ENCODE results near the gene CCBE1.

The CCBE1 gene

GRCh38 chr18:59569390-59569791, 127.8 kb downstream of the CCBE1 start:
- Histone ChIP-seq H3K27me3 (ENCODE audit: control insufficient read depth in 5 of 5, insufficient read depth in 4 of 5, low read length in 5 of 5) (no peaks in the 10 kb centered on the region), H3K9ac (ENCODE audit: low read length in 5 of 5) (no peak overlapping the region), H3K4me3 (ENCODE audit: low read depth in 1 of 5, low read length in 5 of 5) (no peak overlapping the region), H3K4me1 (ENCODE audit: control insufficient read depth in 5 of 5, insufficient read depth in 5 of 5, low read length in 5 of 5) (no peaks in the 10 kb centered on the region), H3K9me3 (ENCODE audit: control insufficient read depth in 5 of 5, low read length in 5 of 5) (no peaks in the 10 kb centered on the region), H3K36me3 (ENCODE audit: control insufficient read depth in 5 of 5, insufficient read depth in 5 of 5, low read length in 5 of 5) (no peaks in the 10 kb centered on the region), H3K27ac (ENCODE audit: low read depth, low read length) (no peak overlapping the region)

GRCh38 chr18:59567431-59567830, 129.8 kb downstream of the CCBE1 start:
- Histone ChIP-seq H3K9me3 (ENCODE audit: control insufficient read depth in 5 of 5, low read length in 5 of 5) (no peaks in the 10 kb centered on the region), H3K27ac (ENCODE audit: low read depth, low read length) (no peak overlapping the region), H3K4me1 (ENCODE audit: control insufficient read depth in 5 of 5, insufficient read depth in 5 of 5, low read length in 5 of 5) (no peaks in the 10 kb centered on the region), H3K36me3 (ENCODE audit: control insufficient read depth in 5 of 5, insufficient read depth in 5 of 5, low read length in 5 of 5) (no peaks in the 10 kb centered on the region), H3K27me3 (ENCODE audit: control insufficient read depth in 5 of 5, insufficient read depth in 4 of 5, low read length in 5 of 5) (no peaks in the 10 kb centered on the region), H3K9ac (ENCODE audit: low read length in 5 of 5) (no peak overlapping the region), H3K4me3 (ENCODE audit: low read depth in 1 of 5, low read length in 5 of 5) (no peak overlapping the region)

- Histone ChIP-seq H3K27ac (ENCODE audit: low read depth, low read length) (no peak overlapping the region), H3K4me3 (ENCODE audit: low read depth in 1 of 5, low read length in 5 of 5) (no peak overlapping the region), H3K9ac (ENCODE audit: low read length in 5 of 5) (no peak overlapping the region), H3K36me3 (ENCODE audit: control insufficient read depth in 5 of 5, insufficient read depth in 5 of 5, low read length in 5 of 5) (no peaks in the 10 kb centered on the region), H3K9me3 (ENCODE audit: control insufficient read depth in 5 of 5, low read length in 5 of 5) (no peaks in the 10 kb centered on the region), H3K27me3 (ENCODE audit: control insufficient read depth in 5 of 5, insufficient read depth in 4 of 5, low read length in 5 of 5) (no peaks in the 10 kb centered on the region), H3K4me1 (ENCODE audit: control insufficient read depth in 5 of 5, insufficient read depth in 5 of 5, low read length in 5 of 5) (no peaks in the 10 kb centered on the region)
Observed at GRCh38 chr18:59566533-59566971, 130.7 kb downstream of the CCBE1 start.

- Histone ChIP-seq H3K4me3 (ENCODE audit: low read depth in 1 of 5, low read length in 5 of 5) (no peak overlapping the region), H3K9me3 (ENCODE audit: control insufficient read depth in 5 of 5, low read length in 5 of 5) (no peaks in the 10 kb centered on the region)
Observed at GRCh38 chr18:59565957-59566356, 131.3 kb downstream of the CCBE1 start.

GRCh38 chr18:59564561-59564960, 132.7 kb downstream of the CCBE1 start:
- Histone ChIP-seq H3K36me3 (ENCODE audit: control insufficient read depth in 5 of 5, insufficient read depth in 5 of 5, low read length in 5 of 5) (no peaks in the 10 kb centered on the region), H3K27ac (ENCODE audit: low read depth, low read length) (no peak overlapping the region), H3K4me3 (ENCODE audit: low read depth in 1 of 5, low read length in 5 of 5) (no peak overlapping the region), H3K27me3 (ENCODE audit: control insufficient read depth in 5 of 5, insufficient read depth in 4 of 5, low read length in 5 of 5) (no peaks in the 10 kb centered on the region), H3K4me1 (ENCODE audit: control insufficient read depth in 5 of 5, insufficient read depth in 5 of 5, low read length in 5 of 5) (no peaks in the 10 kb centered on the region), H3K9ac (ENCODE audit: low read length in 5 of 5) (no peak overlapping the region), H3K9me3 (ENCODE audit: control insufficient read depth in 5 of 5, low read length in 5 of 5) (no peaks in the 10 kb centered on the region)

More at GRCh38 chr18:59565957-59566356, 131.3 kb downstream of the CCBE1 start:
- no peak overlapping the region for H3K27ac ChIP-seq (ENCODE audit: low read depth, low read length)
- H3K4me1 ChIP-seq (ENCODE audit: control insufficient read depth in 5 of 5, insufficient read depth in 5 of 5, low read length in 5 of 5): no peaks in the 10 kb centered on the region
- H3K27me3 ChIP-seq (ENCODE audit: control insufficient read depth in 5 of 5, insufficient read depth in 4 of 5, low read length in 5 of 5): no peaks in the 10 kb centered on the region
- no peaks in the 10 kb centered on the region for H3K36me3 ChIP-seq (ENCODE audit: control insufficient read depth in 5 of 5, insufficient read depth in 5 of 5, low read length in 5 of 5)
- no peak overlapping the region for H3K9ac ChIP-seq (ENCODE audit: low read length in 5 of 5)

- no peaks in the 10 kb centered on the region for H3K9me3 ChIP-seq (ENCODE audit: control insufficient read depth in 5 of 5, low read length in 5 of 5)
- H3K4me1 ChIP-seq (ENCODE audit: control insufficient read depth in 5 of 5, insufficient read depth in 5 of 5, low read length in 5 of 5): no peaks in the 10 kb centered on the region
- H3K36me3 ChIP-seq (ENCODE audit: control insufficient read depth in 5 of 5, insufficient read depth in 5 of 5, low read length in 5 of 5): no peaks in the 10 kb centered on the region
- no peak overlapping the region for H3K27ac ChIP-seq (ENCODE audit: low read depth, low read length)
- H3K27me3 ChIP-seq (ENCODE audit: control insufficient read depth in 5 of 5, insufficient read depth in 4 of 5, low read length in 5 of 5): no peaks in the 10 kb centered on the region
- H3K4me3 ChIP-seq (ENCODE audit: low read depth in 1 of 5, low read length in 5 of 5): no peak overlapping the region
- no peak overlapping the region for H3K9ac ChIP-seq (ENCODE audit: low read length in 5 of 5)
Observed at GRCh38 chr18:59563176-59563785, 133.9 kb downstream of the CCBE1 start.

GRCh38 chr18:59562751-59563150, 134.5 kb downstream of the CCBE1 start:
- Histone ChIP-seq H3K9me3 (ENCODE audit: control insufficient read depth in 5 of 5, low read length in 5 of 5) (peaks cover 0 to 3% (median 0%) of the 10 kb centered on the region in 5 donors), H3K27ac (ENCODE audit: low read depth, low read length) (no peak overlapping the region), H3K4me1 (ENCODE audit: control insufficient read depth in 5 of 5, insufficient read depth in 5 of 5, low read length in 5 of 5) (no peaks in the 10 kb centered on the region), H3K9ac (ENCODE audit: low read length in 5 of 5) (no peak overlapping the region), H3K4me3 (ENCODE audit: low read depth in 1 of 5, low read length in 5 of 5) (no peak overlapping the region), H3K36me3 (ENCODE audit: control insufficient read depth in 5 of 5, insufficient read depth in 5 of 5, low read length in 5 of 5) (no peaks in the 10 kb centered on the region), H3K27me3 (ENCODE audit: control insufficient read depth in 5 of 5, insufficient read depth in 4 of 5, low read length in 5 of 5) (no peaks in the 10 kb centered on the region)

- Histone ChIP-seq H3K9ac (ENCODE audit: low read length in 5 of 5) (no peak overlapping the region), H3K36me3 (ENCODE audit: control insufficient read depth in 5 of 5, insufficient read depth in 5 of 5, low read length in 5 of 5) (no peaks in the 10 kb centered on the region), H3K27ac (ENCODE audit: low read depth, low read length) (no peak overlapping the region), H3K4me3 (ENCODE audit: low read depth in 1 of 5, low read length in 5 of 5) (no peak overlapping the region), H3K4me1 (ENCODE audit: control insufficient read depth in 5 of 5, insufficient read depth in 5 of 5, low read length in 5 of 5) (no peaks in the 10 kb centered on the region), H3K27me3 (ENCODE audit: control insufficient read depth in 5 of 5, insufficient read depth in 4 of 5, low read length in 5 of 5) (peaks cover 0 to 2% (median 0%) of the 10 kb centered on the region in 5 donors), H3K9me3 (ENCODE audit: control insufficient read depth in 5 of 5, low read length in 5 of 5) (peaks cover 0 to 6% (median 0%) of the 10 kb centered on the region in 5 donors)
Observed at GRCh38 chr18:59561612-59562011, 135.6 kb downstream of the CCBE1 start.

- Histone ChIP-seq H3K4me3 (ENCODE audit: low read depth in 1 of 5, low read length in 5 of 5) (no peak overlapping the region), H3K9me3 (ENCODE audit: control insufficient read depth in 5 of 5, low read length in 5 of 5) (peaks cover 0 to 6% (median 0%) of the 10 kb centered on the region in 5 donors), H3K27me3 (ENCODE audit: control insufficient read depth in 5 of 5, insufficient read depth in 4 of 5, low read length in 5 of 5) (peaks cover 0 to 2% (median 0%) of the 10 kb centered on the region in 5 donors), H3K4me1 (ENCODE audit: control insufficient read depth in 5 of 5, insufficient read depth in 5 of 5, low read length in 5 of 5) (no peaks in the 10 kb centered on the region), H3K27ac (ENCODE audit: low read depth, low read length) (no peak overlapping the region), H3K9ac (ENCODE audit: low read length in 5 of 5) (no peak overlapping the region), H3K36me3 (ENCODE audit: control insufficient read depth in 5 of 5, insufficient read depth in 5 of 5, low read length in 5 of 5) (no peaks in the 10 kb centered on the region)
Observed at GRCh38 chr18:59560556-59560955, 136.7 kb downstream of the CCBE1 start.

- Histone ChIP-seq H3K36me3 (ENCODE audit: control insufficient read depth in 5 of 5, insufficient read depth in 5 of 5, low read length in 5 of 5) (no peaks in the 10 kb centered on the region), H3K9ac (ENCODE audit: low read length in 5 of 5) (no peak overlapping the region), H3K4me1 (ENCODE audit: control insufficient read depth in 5 of 5, insufficient read depth in 5 of 5, low read length in 5 of 5) (no peaks in the 10 kb centered on the region), H3K4me3 (ENCODE audit: low read depth in 1 of 5, low read length in 5 of 5) (no peak overlapping the region), H3K27me3 (ENCODE audit: control insufficient read depth in 5 of 5, insufficient read depth in 4 of 5, low read length in 5 of 5) (peaks cover 0 to 2% (median 0%) of the 10 kb centered on the region in 5 donors), H3K9me3 (ENCODE audit: control insufficient read depth in 5 of 5, low read length in 5 of 5) (peaks cover 0 to 6% (median 0%) of the 10 kb centered on the region in 5 donors), H3K27ac (ENCODE audit: low read depth, low read length) (no peak overlapping the region)
Observed at GRCh38 chr18:59559528-59559927, 137.7 kb downstream of the CCBE1 start.
